GM12878 (cell line): Measurements from ENCODE around the gene ATP12A. TPM values are rescaled to one million over a fixed set of nuclear protein-coding genes. Genes with fewer than 3 reads are reported as not detected.

Source experiments
- BACH1 ChIP-seq: fragments of 450-650 bp; IDR thresholded peaks from 2 replicates; pipeline ENCODE4 v1.6.1; 2017; ENCODE audit warnings: mild to moderate bottlenecking, borderline replicate concordance
- BCL11A ChIP-seq: IDR thresholded peaks from 2 replicates; pipeline ENCODE4 v1.6.1; 2011; ENCODE audit warnings: low read depth, low read length
- BHLHE40 ChIP-seq, 2 experiments: fragments of 450-650 bp in 1 of 2; IDR thresholded peaks; 2 replicates each; pipeline ENCODE4 v1.6.1; 2011 to 2017; ENCODE audit warnings: low read depth in 2 of 2, borderline replicate concordance in 1 of 2, improper control_type of control experiment in 1 of 2, low read length in 1 of 2, mild to moderate bottlenecking in 1 of 2
- BRCA1 ChIP-seq: IDR thresholded peaks from 2 replicates; pipeline ENCODE4 v1.6.1; 2011; ENCODE audit warnings: low read depth, low read length, improper control_type of control experiment
- EED ChIP-seq: sonication (generic); IDR thresholded peaks from 2 replicates; pipeline ENCODE4 v1.6.1; 2016; ENCODE audit warnings: antibody characterized with exemption, low read depth
- EP300 ChIP-seq, 2 experiments: fragments of 150-350 bp in 1 of 2; IDR thresholded peaks; 2 replicates each; pipeline ENCODE4 v1.6.1; 2011 to 2012; ENCODE audit warnings: low read depth in 2 of 2, low read length in 2 of 2, borderline replicate concordance in 1 of 2, improper control_type of control experiment in 1 of 2, inconsistent platforms in 1 of 2; ENCODE audit not compliant: control insufficient read depth in 1 of 2
- HDGF ChIP-seq: fragments of 450-650 bp; IDR thresholded peaks from 2 replicates; pipeline ENCODE4 v1.6.1; 2016; ENCODE audit warnings: antibody characterized with exemption
- KDM1A ChIP-seq: fragments of 200-600 bp; sonication (generic); IDR thresholded peaks from 2 replicates; pipeline ENCODE4 v1.6.1; 2016; ENCODE audit warnings: borderline replicate concordance
- LARP7 ChIP-seq: fragments of 450-650 bp; IDR thresholded peaks from 2 replicates; pipeline ENCODE4 v1.6.1; 2017; ENCODE audit warnings: mild to moderate bottlenecking
- MEF2A ChIP-seq: IDR thresholded peaks from 2 replicates; pipeline ENCODE4 v1.6.1; 2011; ENCODE audit warnings: low read depth, mild to moderate bottlenecking, low read length, moderate library complexity; ENCODE audit not compliant: insufficient read depth
- NBN ChIP-seq: fragments of 450-650 bp; IDR thresholded peaks from 2 replicates; pipeline ENCODE4 v1.6.1; 2016
- NFXL1 ChIP-seq: fragments of 450-650 bp; IDR thresholded peaks from 2 replicates; pipeline ENCODE4 v1.6.1; 2017; ENCODE audit warnings: antibody characterized with exemption, mild to moderate bottlenecking, borderline replicate concordance
- NFYB ChIP-seq: IDR thresholded peaks from 2 replicates; pipeline ENCODE4 v1.6.1; 2011; ENCODE audit warnings: low read depth, mild to moderate bottlenecking, low read length, improper control_type of control experiment, moderate library complexity; ENCODE audit not compliant: insufficient read depth
- NR2F1 ChIP-seq: fragments of 450-650 bp; conservative IDR thresholded peaks from 2 replicates; pipeline ENCODE4 v1.6.1; 2017; ENCODE audit warnings: mild to moderate bottlenecking
- POLR2AphosphoS5 ChIP-seq: IDR thresholded peaks from 2 replicates; pipeline ENCODE4 v1.6.1; 2011; ENCODE audit warnings: mild to moderate bottlenecking, low read length, inconsistent platforms
- SMARCA5 ChIP-seq: fragments of 450-650 bp; IDR thresholded peaks from 2 replicates; pipeline ENCODE4 v1.6.1; 2017; ENCODE audit warnings: mild to moderate bottlenecking
- SPI1 ChIP-seq: IDR thresholded peaks from 2 replicates; pipeline ENCODE4 v1.6.1; 2011; ENCODE audit warnings: low read depth, mild to moderate bottlenecking, low read length, moderate library complexity, borderline replicate concordance; ENCODE audit not compliant: insufficient read depth
- SREBF1 ChIP-seq: IDR thresholded peaks from 2 replicates; pipeline ENCODE4 v1.6.1; 2012; ENCODE audit warnings: mild to moderate bottlenecking, low read length
- TAF1 ChIP-seq: IDR thresholded peaks from 2 replicates; pipeline ENCODE4 v1.6.1; 2011; ENCODE audit warnings: mild to moderate bottlenecking, low read depth, low read length, borderline replicate concordance
- YY1 ChIP-seq: IDR thresholded peaks from 2 replicates; pipeline ENCODE4 v1.6.1; 2011; ENCODE audit warnings: low read depth, mild to moderate bottlenecking, low read length
- ZNF207 ChIP-seq: fragments of 450-650 bp; IDR thresholded peaks from 2 replicates; pipeline ENCODE4 v1.6.1; 2014; ENCODE audit warnings: antibody characterized with exemption, mild to moderate bottlenecking, borderline replicate concordance
- ZNF24 ChIP-seq: fragments of 450-650 bp; IDR thresholded peaks from 2 replicates; pipeline ENCODE4 v1.6.1; 2017; ENCODE audit warnings: antibody characterized with exemption, mild to moderate bottlenecking
- ZNF274 ChIP-seq: IDR thresholded peaks from one replicate; pipeline ENCODE4 v1.8.0; 2011; ENCODE audit not compliant: insufficient read length, insufficient read depth
- polyA plus RNA-seq, 11 experiments: library from polyadenylated mRNA; depleted of rRNA in 4 of 11; unstranded in 6 of 11; stranded (reverse) in 5 of 11; fragments of >200 nt; fragmentation: Nextera tagmentation in 4 of 11; fragmentation: Illumina TruSeq in 1 of 11; extraction: Ambion mirVana in 4 of 11; extraction: Trizol in 1 of 11; gene quantifications; 1 replicate in 1 of 11; 2 replicates in 10 of 11; pipeline versions ENCODE4 v1.2.1 to v1.2.3, GENCODE V29; 2011 to 2016; ENCODE audit warnings: inconsistent platforms in 2 of 11, missing spikeins in 2 of 11, low read depth in 1 of 11
- total RNA-seq, 4 experiments: library from RNA; depleted of rRNA in 3 of 4; stranded (reverse); fragments of >200 nt in 3 of 4; fragmentation: Illumina TruSeq in 1 of 4; extraction: Trizol in 1 of 4; gene quantifications; 2 replicates each; pipeline versions ENCODE4 v1.2.1 to v1.2.3, GENCODE V29; 2013 to 2021
- TF ChIP-seq, protein P1 (sequence below): fragments of 450-650 bp; IDR thresholded peaks from 2 replicates; pipeline ENCODE4 v1.6.1; 2017; ENCODE audit warnings: mild to moderate bottlenecking, moderate library complexity
- TF ChIP-seq, protein P2 (sequence below): fragments of 450-650 bp; IDR thresholded peaks from 2 replicates; pipeline ENCODE4 v1.6.1; 2017; ENCODE audit warnings: mild to moderate bottlenecking, moderate library complexity

Gene ATP12A
- total and polyA plus RNA-seq, 10 of the 15 experiments (the other 5 are each of a cell fraction or from before 2014, with no cell fraction given): 0.02 to 0.08 (median 0.04) TPM; not detected in 6

DNA sequence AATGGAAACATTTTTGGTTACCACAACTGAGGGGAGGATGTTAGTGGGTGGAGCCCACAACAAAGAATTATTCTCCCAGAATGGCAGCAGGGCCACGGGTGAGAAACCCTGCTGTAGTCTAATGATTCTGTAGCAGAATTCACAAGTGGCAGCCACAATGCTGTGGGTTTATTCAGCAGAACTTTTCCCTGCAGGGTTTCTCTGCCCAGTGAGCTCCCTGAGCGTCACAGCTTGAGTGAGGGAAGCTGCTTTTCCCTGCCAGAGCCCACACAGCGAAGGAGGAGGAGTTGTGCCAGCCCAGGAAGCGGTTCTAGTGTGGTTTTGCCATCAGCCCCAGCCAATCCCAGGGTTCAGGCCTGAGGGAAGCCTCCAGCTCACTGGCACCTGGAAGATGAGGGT lies 4.4 kb downstream of the ATP12A start (continued):
- TF ChIP-seq, protein P1, sequence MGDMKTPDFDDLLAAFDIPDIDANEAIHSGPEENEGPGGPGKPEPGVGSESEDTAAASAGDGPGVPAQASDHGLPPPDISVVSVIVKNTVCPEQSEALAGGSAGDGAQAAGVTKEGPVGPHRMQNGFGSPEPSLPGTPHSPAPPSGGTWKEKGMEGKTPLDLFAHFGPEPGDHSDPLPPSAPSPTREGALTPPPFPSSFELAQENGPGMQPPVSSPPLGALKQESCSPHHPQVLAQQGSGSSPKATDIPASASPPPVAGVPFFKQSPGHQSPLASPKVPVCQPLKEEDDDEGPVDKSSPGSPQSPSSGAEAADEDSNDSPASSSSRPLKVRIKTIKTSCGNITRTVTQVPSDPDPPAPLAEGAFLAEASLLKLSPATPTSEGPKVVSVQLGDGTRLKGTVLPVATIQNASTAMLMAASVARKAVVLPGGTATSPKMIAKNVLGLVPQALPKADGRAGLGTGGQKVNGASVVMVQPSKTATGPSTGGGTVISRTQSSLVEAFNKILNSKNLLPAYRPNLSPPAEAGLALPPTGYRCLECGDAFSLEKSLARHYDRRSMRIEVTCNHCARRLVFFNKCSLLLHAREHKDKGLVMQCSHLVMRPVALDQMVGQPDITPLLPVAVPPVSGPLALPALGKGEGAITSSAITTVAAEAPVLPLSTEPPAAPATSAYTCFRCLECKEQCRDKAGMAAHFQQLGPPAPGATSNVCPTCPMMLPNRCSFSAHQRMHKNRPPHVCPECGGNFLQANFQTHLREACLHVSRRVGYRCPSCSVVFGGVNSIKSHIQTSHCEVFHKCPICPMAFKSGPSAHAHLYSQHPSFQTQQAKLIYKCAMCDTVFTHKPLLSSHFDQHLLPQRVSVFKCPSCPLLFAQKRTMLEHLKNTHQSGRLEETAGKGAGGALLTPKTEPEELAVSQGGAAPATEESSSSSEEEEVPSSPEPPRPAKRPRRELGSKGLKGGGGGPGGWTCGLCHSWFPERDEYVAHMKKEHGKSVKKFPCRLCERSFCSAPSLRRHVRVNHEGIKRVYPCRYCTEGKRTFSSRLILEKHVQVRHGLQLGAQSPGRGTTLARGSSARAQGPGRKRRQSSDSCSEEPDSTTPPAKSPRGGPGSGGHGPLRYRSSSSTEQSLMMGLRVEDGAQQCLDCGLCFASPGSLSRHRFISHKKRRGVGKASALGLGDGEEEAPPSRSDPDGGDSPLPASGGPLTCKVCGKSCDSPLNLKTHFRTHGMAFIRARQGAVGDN: no peak
- TF ChIP-seq BCL11A (peak; percentile 73), KDM1A (no peak), EP300 (IDR thresholded peaks at IDR 0.05; ENCODE audit: borderline replicate concordance in 1 of 2, control insufficient read depth in 1 of 2, low read depth in 2 of 2, low read length in 2 of 2) (0 out of 4 replicates have a peak, but pooled peaks of 1 of the 2 experiments have one; percentile 7), EED (peak; percentile 65), NBN (no peak), BHLHE40 (IDR thresholded peaks at IDR 0.05; ENCODE audit: borderline replicate concordance in 1 of 2, low read depth in 2 of 2, low read length in 1 of 2) (peak; percentile 58 to 74; a peak in 3 of 4 replicates), ZNF207 (no peak), SREBF1 (no peak), NFYB (no peak), BACH1 (0 out of 2 replicates have a peak, but pooled peaks have one; percentile 32), TAF1 (no peak), LARP7 (no peak), MEF2A (peak; percentile 71), BRCA1 (no peak), POLR2AphosphoS5 (no peak), YY1 (no peak), ZNF24 (0 out of 2 replicates have a peak, but pooled peaks have one; percentile 25), SPI1 (no peak), HDGF (no peak), SMARCA5 (no peak), NFXL1 (no peak), NR2F1 (peak; percentile 88), ZNF274 (no peak)
- TF ChIP-seq, protein P2, sequence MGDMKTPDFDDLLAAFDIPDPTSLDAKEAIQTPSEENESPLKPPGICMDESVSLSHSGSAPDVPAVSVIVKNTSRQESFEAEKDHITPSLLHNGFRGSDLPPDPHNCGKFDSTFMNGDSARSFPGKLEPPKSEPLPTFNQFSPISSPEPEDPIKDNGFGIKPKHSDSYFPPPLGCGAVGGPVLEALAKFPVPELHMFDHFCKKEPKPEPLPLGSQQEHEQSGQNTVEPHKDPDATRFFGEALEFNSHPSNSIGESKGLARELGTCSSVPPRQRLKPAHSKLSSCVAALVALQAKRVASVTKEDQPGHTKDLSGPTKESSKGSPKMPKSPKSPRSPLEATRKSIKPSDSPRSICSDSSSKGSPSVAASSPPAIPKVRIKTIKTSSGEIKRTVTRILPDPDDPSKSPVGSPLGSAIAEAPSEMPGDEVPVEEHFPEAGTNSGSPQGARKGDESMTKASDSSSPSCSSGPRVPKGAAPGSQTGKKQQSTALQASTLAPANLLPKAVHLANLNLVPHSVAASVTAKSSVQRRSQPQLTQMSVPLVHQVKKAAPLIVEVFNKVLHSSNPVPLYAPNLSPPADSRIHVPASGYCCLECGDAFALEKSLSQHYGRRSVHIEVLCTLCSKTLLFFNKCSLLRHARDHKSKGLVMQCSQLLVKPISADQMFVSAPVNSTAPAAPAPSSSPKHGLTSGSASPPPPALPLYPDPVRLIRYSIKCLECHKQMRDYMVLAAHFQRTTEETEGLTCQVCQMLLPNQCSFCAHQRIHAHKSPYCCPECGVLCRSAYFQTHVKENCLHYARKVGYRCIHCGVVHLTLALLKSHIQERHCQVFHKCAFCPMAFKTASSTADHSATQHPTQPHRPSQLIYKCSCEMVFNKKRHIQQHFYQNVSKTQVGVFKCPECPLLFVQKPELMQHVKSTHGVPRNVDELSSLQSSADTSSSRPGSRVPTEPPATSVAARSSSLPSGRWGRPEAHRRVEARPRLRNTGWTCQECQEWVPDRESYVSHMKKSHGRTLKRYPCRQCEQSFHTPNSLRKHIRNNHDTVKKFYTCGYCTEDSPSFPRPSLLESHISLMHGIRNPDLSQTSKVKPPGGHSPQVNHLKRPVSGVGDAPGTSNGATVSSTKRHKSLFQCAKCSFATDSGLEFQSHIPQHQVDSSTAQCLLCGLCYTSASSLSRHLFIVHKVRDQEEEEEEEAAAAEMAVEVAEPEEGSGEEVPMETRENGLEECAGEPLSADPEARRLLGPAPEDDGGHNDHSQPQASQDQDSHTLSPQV: no peak
